Stimulated activated CD4-positive, alpha-beta T cell treated with anti-CD3 and anti-CD28 coated beads, TNF-alpha, amount 100 ng/mL, for 4 hours (primary cell): Measurements from ENCODE around the gene ALG6.
A peak's percentile ranks its signal among the peaks of the same experiment; 100 is the strongest.

Source experiments
- DNase-seq, 3 experiments: peaks; one replicate each; pipeline ENCODE4 v3.0.0-alpha.2; 2020; ENCODE audit warnings: low read depth in 3 of 3

ALG6 gene

DNA sequence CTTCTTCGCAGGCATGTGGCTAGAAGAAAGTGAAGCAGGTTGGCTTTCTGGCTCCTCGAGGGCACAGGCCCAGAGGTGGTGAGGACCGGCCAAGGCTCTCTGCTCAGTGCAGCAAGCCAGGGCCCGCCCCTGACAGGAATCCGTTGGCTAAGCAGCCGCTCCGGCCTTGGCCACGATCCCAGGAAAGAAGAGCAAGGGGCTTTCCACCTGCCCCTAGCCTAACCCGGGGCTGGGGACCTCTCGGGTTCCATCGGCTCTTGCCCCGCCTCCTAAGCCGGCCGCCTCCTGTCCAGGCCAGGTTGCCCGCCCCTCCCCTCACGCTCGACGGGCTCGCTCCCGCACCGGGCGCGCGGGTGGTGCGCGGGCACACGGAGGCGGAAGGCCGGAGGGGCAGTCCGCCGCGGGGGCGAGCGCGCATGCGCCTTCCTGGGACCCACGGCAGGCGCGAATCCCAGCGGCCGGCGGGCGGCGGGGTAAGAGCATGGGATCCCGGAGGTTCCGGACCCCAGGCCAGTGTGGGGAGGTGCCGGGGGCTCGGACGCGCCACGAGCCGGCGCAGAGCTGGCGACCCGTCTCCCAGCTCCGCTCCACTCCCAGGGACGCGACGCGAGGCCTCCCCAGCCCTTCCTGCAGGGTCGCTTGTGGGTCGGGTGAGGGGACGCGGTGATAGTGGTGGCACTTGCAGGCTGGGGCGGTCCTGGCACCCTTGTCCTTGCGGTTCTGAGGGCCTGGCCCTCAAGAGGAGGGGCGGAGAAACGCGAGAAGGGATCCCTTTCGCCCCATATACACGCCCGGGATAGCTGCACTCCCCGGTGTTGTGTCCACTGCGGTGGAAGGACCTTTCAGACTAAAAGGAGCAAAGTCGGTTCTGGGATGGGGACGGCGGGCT, at the start of gene ALG6:
Gene ALG6, plus strand, starts transcription at position 413 of the 889 bp plus-strand sequence. CDS start 3,351 bp downstream, outside the sequence.
- DNase-seq = peak; percentile 82 to 89 (median 86)

DNA sequence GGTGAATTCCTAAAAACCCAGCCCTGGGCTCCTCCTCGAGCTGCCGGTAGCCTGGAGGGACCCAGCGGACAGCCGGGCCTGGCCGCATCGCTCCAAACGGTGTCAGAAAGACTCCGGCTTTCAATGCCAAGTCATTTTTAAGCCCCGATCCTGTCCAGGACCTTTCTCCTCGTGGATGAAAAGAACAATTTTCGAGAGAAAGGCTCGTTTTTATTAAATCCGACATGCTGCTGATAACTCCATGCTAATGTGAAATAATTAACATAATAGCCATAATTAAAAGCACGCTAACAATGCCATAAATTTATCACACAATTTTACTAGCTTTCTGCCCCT, 49.6 kb upstream of the ALG6 start:
- DNase-seq = no peak

GRCh38 chr1:63318201-63318979, 49.0 kb upstream of the ALG6 start:
- DNase-seq = no peak

DNA sequence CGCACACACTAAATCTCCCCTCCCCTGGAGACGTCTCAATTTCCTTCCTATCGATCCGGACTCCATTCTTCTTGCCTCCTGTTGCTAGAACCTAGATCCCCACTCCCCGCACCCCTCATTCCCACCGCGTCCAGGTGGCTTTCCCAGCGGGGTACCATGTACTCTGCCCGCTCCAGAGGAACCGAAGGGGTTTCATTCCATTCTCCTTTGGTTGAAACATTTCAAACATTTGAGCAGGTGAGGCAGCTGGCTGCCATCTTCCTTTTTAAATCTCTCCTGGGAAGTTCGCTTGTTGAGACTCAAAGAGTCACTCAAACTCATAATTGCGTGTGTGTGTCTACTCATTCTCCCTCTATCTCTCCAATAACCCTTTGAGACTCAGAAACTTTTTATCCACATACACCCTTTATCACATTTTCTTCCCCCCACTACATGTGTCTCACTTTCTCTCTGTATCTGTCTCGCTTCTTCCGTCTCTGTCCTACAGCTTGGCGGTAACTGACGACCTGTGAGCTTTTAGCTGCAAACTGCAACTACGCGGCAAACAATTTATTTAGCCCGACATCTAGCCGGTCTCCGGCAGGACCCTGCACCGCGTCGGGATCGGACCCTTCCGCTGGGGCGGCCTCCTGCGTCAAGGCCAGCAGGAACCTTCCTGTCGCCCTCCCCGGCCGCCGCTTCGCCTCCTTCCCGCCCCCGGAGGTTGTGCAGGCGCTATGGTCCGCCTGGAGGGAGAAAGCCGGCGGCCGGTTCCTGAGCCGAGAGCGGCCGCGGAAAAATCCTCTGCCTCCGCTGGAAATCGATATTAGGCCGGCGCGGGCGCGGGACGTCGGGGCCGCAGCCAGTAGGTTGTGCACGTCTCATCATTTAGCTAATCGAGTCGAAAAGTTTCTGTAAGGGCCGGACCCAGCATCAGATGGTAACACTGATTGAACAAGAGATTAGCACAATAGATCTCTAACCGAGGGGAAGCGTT, 48.1 kb upstream of the ALG6 start:
- no peak for DNase-seq

- no peak for DNase-seq
These were observed 47.3 kb upstream of the ALG6 start for GRCh38 chr1:63320022-63320721.

- no peak for DNase-seq
These were observed 46.2 kb upstream of the ALG6 start for GRCh38 chr1:63321066-63321784.

DNA sequence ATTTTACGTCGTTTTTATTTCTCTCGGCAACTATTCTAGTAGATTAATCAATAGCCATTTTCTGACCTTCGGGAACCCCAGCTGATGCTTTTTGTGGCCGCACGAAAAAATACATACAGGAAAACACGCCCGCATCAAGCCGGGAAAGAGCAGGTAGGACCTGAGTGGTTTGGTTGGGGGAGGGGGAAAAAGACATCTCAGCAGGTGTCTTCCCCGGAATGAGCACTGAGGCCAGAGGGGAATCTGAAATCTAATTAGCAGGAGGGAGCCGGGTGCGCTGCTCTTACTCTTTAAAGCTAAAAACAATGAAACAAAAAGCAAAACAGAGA, 45.7 kb upstream of the ALG6 start:
- no peak for DNase-seq

GRCh38 chr1:63322114-63322943, 45.1 kb upstream of the ALG6 start, which contains the start of gene FOXD3:
Gene FOXD3 (plus strand): TSS chr1:63322567. CDS start chr1:63323059, 492 bp downstream.
- DNase-seq = no peak

DNA sequence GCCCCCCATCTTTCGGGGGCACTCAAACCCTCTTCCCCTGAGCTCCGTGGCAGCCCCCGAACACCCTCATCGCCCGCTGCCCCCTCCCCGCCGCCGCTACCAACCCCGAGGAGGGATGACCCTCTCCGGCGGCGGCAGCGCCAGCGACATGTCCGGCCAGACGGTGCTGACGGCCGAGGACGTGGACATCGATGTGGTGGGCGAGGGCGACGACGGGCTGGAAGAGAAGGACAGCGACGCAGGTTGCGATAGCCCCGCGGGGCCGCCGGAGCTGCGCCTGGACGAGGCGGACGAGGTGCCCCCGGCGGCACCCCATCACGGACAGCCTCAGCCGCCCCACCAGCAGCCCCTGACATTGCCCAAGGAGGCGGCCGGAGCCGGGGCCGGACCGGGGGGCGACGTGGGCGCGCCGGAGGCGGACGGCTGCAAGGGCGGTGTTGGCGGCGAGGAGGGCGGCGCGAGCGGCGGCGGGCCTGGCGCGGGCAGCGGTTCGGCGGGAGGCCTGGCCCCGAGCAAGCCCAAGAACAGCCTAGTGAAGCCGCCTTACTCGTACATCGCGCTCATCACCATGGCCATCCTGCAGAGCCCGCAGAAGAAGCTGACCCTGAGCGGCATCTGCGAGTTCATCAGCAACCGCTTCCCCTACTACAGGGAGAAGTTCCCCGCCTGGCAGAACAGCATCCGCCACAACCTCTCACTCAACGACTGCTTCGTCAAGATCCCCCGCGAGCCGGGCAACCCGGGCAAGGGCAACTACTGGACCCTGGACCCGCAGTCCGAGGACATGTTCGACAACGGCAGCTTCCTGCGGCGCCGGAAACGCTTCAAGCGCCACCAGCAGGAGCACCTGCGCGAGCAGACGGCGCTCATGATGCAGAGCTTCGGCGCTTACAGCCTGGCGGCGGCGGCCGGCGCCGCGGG, 44.2 kb upstream of the ALG6 start:
- no peak for DNase-seq

- DNase-seq = no peak
These were observed 43.3 kb upstream of the ALG6 start for GRCh38 chr1:63323865-63324778.

DNA sequence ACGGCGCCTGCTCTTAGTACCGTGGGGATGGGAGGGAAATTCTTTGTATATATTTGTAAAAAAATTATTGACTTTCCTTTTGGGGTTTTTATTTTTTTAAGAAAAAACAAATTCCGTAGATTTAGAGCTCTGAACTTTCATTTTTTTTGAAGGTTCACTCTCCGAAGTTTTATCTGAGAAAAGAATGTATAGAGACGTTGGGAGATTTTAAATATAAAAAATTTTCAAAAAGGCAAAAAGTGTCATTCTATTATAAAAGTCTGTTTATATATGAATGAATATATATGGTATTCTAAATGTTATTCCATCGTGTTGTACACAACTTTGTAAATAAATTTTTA, 42.7 kb upstream of the ALG6 start:
- DNase-seq = no peak

GRCh38 chr1:63325279-63325985, 42.0 kb upstream of the ALG6 start:
- DNase-seq = no peak

DNA sequence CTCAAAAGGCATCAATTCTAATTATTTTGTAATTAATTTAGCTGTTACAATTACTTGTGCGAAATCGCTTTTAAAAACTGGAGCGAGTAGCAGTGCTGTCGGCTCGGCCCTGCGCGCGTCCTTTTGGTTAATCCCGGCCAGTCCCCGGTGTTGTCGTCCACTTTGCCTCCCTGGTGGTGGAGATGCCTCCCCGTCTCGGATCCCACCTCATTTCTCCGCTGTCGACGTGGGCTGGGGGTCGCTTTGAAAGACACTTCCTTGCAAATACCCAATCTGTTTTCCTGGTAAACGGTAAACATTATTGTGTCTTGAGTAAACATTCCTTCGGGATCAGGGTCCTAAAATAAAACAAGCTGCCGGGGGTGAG, 41.3 kb upstream of the ALG6 start:
- DNase-seq = no peak

GRCh38 chr1:63326473-63327380, 40.7 kb upstream of the ALG6 start:
- DNase-seq = no peak

DNA sequence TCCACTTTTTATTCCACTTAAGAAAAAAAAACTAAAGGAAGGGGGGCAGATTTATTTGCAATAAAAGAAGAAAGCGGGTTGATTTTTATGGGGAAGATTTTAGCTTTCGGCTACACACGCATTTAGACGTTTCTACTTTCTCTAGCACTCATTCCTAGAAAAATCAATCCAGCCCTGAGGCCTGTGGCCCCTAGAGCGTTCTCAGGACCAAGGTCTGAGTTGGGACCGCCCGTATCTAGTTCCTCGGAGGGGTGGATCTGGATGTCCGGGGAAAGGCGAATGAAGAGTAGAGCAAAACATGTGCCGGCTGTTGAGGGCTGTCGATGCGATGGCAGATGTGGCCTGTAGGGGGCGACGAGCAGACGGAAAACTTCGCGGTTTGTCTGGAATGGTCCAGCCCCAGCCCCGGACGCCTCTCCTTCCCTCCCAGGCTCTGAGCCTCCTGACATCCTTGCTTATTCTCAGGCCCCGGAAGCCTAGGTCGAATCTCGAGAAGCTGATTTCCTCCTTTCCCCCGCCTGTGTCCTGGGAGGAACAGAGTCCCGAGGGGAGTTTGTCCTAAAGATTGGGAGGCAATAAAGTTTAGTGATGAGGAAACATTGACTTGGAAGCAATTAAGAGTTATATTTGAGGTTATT, 39.9 kb upstream of the ALG6 start:
- DNase-seq = no peak
